Vagina (tissue), 2 donors: ENCODE measurements around the gene GM2A.

Source experiments
- POLR2A ChIP-seq, 2 donors: fragments of 450-650 bp; IDR thresholded peaks; one replicate each; pipeline ENCODE4 v1.6.1; 2017; ENCODE audit warnings: antibody characterized with exemption in 2 of 2, mild to moderate bottlenecking in 2 of 2, moderate library complexity in 2 of 2
- TF ChIP-seq, protein P1 (sequence below), 3 experiments: fragments of 450-650 bp in 2 of 3; fragments of 200-600 bp in 1 of 3; sonication (generic) in 1 of 3; IDR thresholded peaks; one replicate each; pipeline ENCODE4 v1.5.1; 2017 to 2019; ENCODE audit warnings: antibody characterized with exemption in 3 of 3, mild to moderate bottlenecking in 2 of 3, moderate library complexity in 2 of 3

GRCh38 chr5:151254556-151254955 lies 1.6 kb downstream of the GM2A start:
- TF ChIP-seq, protein P1, sequence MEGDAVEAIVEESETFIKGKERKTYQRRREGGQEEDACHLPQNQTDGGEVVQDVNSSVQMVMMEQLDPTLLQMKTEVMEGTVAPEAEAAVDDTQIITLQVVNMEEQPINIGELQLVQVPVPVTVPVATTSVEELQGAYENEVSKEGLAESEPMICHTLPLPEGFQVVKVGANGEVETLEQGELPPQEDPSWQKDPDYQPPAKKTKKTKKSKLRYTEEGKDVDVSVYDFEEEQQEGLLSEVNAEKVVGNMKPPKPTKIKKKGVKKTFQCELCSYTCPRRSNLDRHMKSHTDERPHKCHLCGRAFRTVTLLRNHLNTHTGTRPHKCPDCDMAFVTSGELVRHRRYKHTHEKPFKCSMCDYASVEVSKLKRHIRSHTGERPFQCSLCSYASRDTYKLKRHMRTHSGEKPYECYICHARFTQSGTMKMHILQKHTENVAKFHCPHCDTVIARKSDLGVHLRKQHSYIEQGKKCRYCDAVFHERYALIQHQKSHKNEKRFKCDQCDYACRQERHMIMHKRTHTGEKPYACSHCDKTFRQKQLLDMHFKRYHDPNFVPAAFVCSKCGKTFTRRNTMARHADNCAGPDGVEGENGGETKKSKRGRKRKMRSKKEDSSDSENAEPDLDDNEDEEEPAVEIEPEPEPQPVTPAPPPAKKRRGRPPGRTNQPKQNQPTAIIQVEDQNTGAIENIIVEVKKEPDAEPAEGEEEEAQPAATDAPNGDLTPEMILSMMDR (IDR thresholded peaks at IDR 0.05): no peak
- TF ChIP-seq POLR2A (IDR thresholded peaks at IDR 0.05): no peak
